Endodermal cell (in vitro differentiated cells): ENCODE results near the gene CD6. TPM values are rescaled to one million over a fixed set of nuclear protein-coding genes. Genes with fewer than 3 reads are reported as not detected.

Experiments used
- DNase-seq: peaks from one replicate; pipeline ENCODE4 v3.0.0-alpha.2; 2017
- H3K27ac ChIP-seq: 2 replicates; pipeline ENCODE4 v1.5.1; 2013; ENCODE audit warnings: mild to moderate bottlenecking, low read depth, low read length, moderate library complexity
- H3K27me3 ChIP-seq: 2 replicates; pipeline ENCODE4 v1.6.1; 2013; ENCODE audit warnings: mild to moderate bottlenecking, low read length, moderate library complexity; ENCODE audit not compliant: insufficient read depth, control insufficient read depth, poor library complexity, severe bottlenecking
- H3K36me3 ChIP-seq: 2 replicates; pipeline ENCODE4 v1.7.0; 2013; ENCODE audit warnings: mild to moderate bottlenecking, low read length, moderate library complexity; ENCODE audit not compliant: control insufficient read depth, insufficient read depth
- H3K4me1 ChIP-seq: one replicate; pipeline ENCODE4 v1.7.0; 2013; ENCODE audit warnings: low read length; ENCODE audit not compliant: control insufficient read depth, insufficient read depth
- H3K4me3 ChIP-seq: 2 replicates; pipeline ENCODE4 v1.5.1; 2013; ENCODE audit warnings: mild to moderate bottlenecking, low read length, moderate library complexity
- H3K9ac ChIP-seq: 2 replicates; pipeline ENCODE4 v1.6.1; 2013; ENCODE audit warnings: mild to moderate bottlenecking, low read length, moderate library complexity; ENCODE audit not compliant: poor library complexity, severe bottlenecking; ENCODE audit errors: extremely low read depth
- H3K9me3 ChIP-seq: 2 replicates; pipeline ENCODE4 v1.6.1; 2013; ENCODE audit warnings: mild to moderate bottlenecking, low read length, moderate library complexity; ENCODE audit not compliant: control insufficient read depth
- H3K27ac Mint-ChIP-seq: 2 replicates; pipeline ENCODE4 v1.8.0; 2020; ENCODE audit warnings: mixed read lengths
- H3K27me3 Mint-ChIP-seq: 2 replicates; pipeline ENCODE4 v1.8.0; 2021; ENCODE audit warnings: mild to moderate bottlenecking, mixed read lengths; ENCODE audit not compliant: insufficient read depth
- H3K36me3 Mint-ChIP-seq: 2 replicates; pipeline ENCODE4 v1.8.0; 2020; ENCODE audit warnings: low read depth, mixed read lengths
- H3K4me1 Mint-ChIP-seq: 2 replicates; pipeline ENCODE4 v1.8.0; 2020; ENCODE audit warnings: mixed read lengths
- H3K4me3 Mint-ChIP-seq: 2 replicates; pipeline ENCODE4 v1.8.0; 2020; ENCODE audit warnings: mild to moderate bottlenecking, moderate library complexity, mixed read lengths
- H3K9me3 Mint-ChIP-seq: 2 replicates; pipeline ENCODE4 v1.8.0; 2020; ENCODE audit warnings: mild to moderate bottlenecking, mixed read lengths
- WGBS, 2 experiments: methylation state at CpG; one replicate each; pipeline versions ENCODE4 v1.1.5 to v1.1.7; 2013; ENCODE audit warnings: missing lambda C conversion rate in 2 of 2, mixed read lengths in 1 of 2; ENCODE audit not compliant: insufficient coverage in 1 of 2, insufficient read length in 1 of 2; 5-methylcytosine and 5-hydroxymethylcytosine counted together
- total RNA-seq, 2 donors: library from RNA; stranded (reverse); fragmentation: NEBNext Ultra II Directional in 1 of 2; extraction: Animal tissue kit (Norgen Biotek cat#: 25700) in 1 of 2; gene quantifications; 2 replicates in 1 of 2; 3 replicates in 1 of 2; pipeline ENCODE4 v1.2.1, GENCODE V29; 2021
- TF ChIP-seq, protein P1 (sequence below): fragments of 200-600 bp; sonication (generic); conservative IDR thresholded peaks from 2 replicates; pipeline ENCODE4 v1.5.0; 2021; ENCODE audit warnings: antibody characterized with exemption, mild to moderate bottlenecking

CD6 gene
- total RNA-seq, 2 donors from 2014 or later, result 1.5 to 1.6 TPM

DNA sequence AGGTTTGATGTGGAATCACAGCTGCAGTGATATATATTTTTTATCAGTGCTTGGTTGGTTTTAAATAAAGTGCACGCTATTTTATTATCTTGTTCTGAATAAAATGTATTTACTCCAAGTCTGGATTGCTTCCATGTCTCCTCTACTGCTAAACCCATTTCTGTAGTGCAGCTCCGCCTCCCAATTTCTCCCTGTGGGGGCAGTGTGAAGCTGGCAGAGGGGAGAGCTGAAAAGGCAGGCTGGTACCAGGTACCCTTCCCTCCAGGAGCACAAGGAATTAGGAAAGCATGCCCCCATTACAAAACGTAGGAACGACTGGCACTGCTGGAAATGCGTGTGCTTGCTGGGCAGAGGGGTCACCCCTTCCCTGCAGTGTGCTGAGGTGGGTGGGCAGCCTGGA, 48.2 kb upstream of the CD6 start:
- H3K27me3 Mint-ChIP-seq, result peaks cover 10% of the 10 kb centered on the region
- H3K4me1 Mint-ChIP-seq, result peaks cover 25% of the 10 kb centered on the region
- Histone ChIP-seq H3K36me3 (peaks cover 37% of the 10 kb centered on the region), H3K27ac (no peak overlapping the region), H3K4me3 (no peak overlapping the region), H3K27me3 (no peaks in the 10 kb centered on the region), H3K9ac (no peak overlapping the region), H3K9me3 (no peaks in the 10 kb centered on the region), H3K4me1 (peaks cover 8% of the 10 kb centered on the region)
- H3K9me3 Mint-ChIP-seq, result no peaks in the 10 kb centered on the region
- TF ChIP-seq, protein P1, sequence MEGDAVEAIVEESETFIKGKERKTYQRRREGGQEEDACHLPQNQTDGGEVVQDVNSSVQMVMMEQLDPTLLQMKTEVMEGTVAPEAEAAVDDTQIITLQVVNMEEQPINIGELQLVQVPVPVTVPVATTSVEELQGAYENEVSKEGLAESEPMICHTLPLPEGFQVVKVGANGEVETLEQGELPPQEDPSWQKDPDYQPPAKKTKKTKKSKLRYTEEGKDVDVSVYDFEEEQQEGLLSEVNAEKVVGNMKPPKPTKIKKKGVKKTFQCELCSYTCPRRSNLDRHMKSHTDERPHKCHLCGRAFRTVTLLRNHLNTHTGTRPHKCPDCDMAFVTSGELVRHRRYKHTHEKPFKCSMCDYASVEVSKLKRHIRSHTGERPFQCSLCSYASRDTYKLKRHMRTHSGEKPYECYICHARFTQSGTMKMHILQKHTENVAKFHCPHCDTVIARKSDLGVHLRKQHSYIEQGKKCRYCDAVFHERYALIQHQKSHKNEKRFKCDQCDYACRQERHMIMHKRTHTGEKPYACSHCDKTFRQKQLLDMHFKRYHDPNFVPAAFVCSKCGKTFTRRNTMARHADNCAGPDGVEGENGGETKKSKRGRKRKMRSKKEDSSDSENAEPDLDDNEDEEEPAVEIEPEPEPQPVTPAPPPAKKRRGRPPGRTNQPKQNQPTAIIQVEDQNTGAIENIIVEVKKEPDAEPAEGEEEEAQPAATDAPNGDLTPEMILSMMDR, result no peak
- no peak for DNase-seq
- H3K36me3 Mint-ChIP-seq, result peaks cover 48% of the 10 kb centered on the region
- WGBS, 2 experiments, result 88 to 90% methylated on average over 2 to 4 of the region's 5 CpGs
- no peak overlapping the region for H3K27ac Mint-ChIP-seq
- no peak overlapping the region for H3K4me3 Mint-ChIP-seq

DNA sequence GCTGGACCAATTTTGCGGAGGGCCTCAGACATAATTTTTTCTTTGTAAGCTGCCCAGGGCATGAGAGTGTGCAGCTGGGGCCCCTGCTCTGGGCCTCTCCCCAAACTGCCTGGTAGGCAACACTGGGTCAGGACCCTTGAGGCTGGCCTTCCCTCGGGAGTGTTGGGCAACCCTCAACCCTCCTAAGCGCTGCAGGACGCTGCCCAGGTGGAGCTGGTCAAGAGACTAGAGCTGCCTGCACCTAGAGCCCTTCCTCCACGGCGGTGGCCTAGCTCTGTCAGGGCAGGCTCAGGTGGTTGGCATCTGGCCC, 47.7 kb upstream of the CD6 start:
- Mint-ChIP-seq H3K4me3 (peak overlapping the region; percentile 76), H3K27ac (no peak overlapping the region), H3K4me1 (peaks cover 21% of the 10 kb centered on the region), H3K36me3 (peaks cover 49% of the 10 kb centered on the region), H3K9me3 (no peaks in the 10 kb centered on the region), H3K27me3 (peaks cover 10% of the 10 kb centered on the region)
- H3K4me1 ChIP-seq, result peaks cover 8% of the 10 kb centered on the region
- 69 to 87% methylated on average over 4 to 6 of the region's 6 CpGs for WGBS, 2 experiments
- H3K4me3 ChIP-seq, result peak overlapping the region; percentile 53
- DNase-seq, result no peak
- H3K9me3 ChIP-seq, result no peaks in the 10 kb centered on the region
- TF ChIP-seq, protein P1, result no peak
- H3K27ac ChIP-seq, result no peak overlapping the region
- H3K36me3 ChIP-seq, result peaks cover 42% of the 10 kb centered on the region
- no peaks in the 10 kb centered on the region for H3K27me3 ChIP-seq
- no peak overlapping the region for H3K9ac ChIP-seq

DNA sequence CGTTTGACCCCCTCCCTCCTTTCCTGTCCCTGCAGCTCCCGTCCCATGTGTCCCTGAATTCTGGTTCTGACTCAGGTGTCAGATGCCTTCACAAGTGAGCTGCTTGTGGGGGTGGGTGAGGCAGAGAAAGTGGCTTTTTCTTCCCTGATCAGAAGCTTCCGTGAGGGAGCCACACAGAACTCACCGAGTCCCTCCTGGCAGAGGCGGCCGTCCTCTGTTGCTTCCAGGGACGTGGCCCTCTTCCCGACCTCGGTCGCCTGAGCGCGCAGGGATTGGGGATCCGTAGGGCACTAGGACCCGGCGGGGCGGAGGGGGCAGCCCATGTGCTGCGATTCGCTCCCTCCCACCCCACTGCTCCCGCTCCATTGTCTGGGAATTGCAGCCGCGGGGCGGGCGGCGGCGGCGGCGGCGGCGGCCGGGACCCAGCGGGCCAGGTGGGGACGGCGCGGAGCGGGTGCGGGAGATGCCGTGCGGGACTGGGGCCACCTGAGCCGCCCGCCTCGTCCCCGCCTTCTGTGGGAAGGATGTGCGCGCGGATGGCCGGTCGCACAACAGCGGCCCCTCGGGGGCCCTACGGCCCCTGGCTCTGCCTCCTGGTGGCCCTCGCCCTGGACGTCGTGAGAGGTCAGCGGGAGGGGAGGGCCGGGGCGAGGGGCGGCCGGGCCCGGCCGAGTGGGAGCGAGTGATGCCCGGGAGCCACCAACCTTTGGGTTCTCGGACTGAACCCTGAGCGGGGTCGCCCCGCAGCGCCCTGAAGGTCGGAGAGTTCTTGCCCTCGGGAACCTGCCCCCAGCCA, 47.2 kb upstream of the CD6 start, which contains the start of gene TMEM132A:
Gene TMEM132A (plus strand): TSS at position 351 of the 796 bp plus-strand sequence. CDS start 174 bp downstream, at position 525.
- no peaks in the 10 kb centered on the region for H3K9me3 Mint-ChIP-seq
- no peaks in the 10 kb centered on the region for H3K9me3 ChIP-seq
- TF ChIP-seq, protein P1, result peak; percentile 41
- peak within 1 kb of the TSS; percentile 62 for H3K9ac ChIP-seq
- peak within 1 kb of the TSS; percentile 78 for H3K27ac ChIP-seq
- peaks cover 51% of the 10 kb centered on the region for H3K36me3 Mint-ChIP-seq
- H3K27me3 Mint-ChIP-seq, result peaks cover 10% of the 10 kb centered on the region
- H3K4me1 Mint-ChIP-seq, result peaks cover 17% of the 10 kb centered on the region
- WGBS, 2 experiments, result 0 to 1% methylated on average over 10 to 69 of the region's 69 CpGs
- H3K27ac Mint-ChIP-seq, result no peak within 1 kb of the TSS
- peak; percentile 94 for DNase-seq
- peaks cover 8% of the 10 kb centered on the region for H3K4me1 ChIP-seq
- H3K4me3 Mint-ChIP-seq, result peak within 1 kb of the TSS; percentile 76
- no peaks in the 10 kb centered on the region for H3K27me3 ChIP-seq
- H3K36me3 ChIP-seq, result peaks cover 46% of the 10 kb centered on the region
- peak within 1 kb of the TSS; percentile 85 for H3K4me3 ChIP-seq
